K562 (cell line): ENCODE measurements around the gene RYR1. TPM values are rescaled to one million over a fixed set of nuclear protein-coding genes. Genes with fewer than 3 reads are reported as not detected.

ENCODE experiments used
- BACH1 ChIP-seq: fragments of 200-800 bp; sonication (Bioruptor generic); IDR thresholded peaks from 2 replicates; pipeline ENCODE4 v1.6.1; 2016; ENCODE audit warnings: missing genetic modification characterization, missing compliant biosample characterization
- CBFA2T2 ChIP-seq: fragments of 450-650 bp; conservative IDR thresholded peaks from 2 replicates; pipeline ENCODE4 v1.6.1; 2017; ENCODE audit warnings: mild to moderate bottlenecking
- DACH1 ChIP-seq: fragments of 450-650 bp; IDR thresholded peaks from 2 replicates; pipeline ENCODE4 v1.6.1; 2018; ENCODE audit not compliant: partially characterized antibody
- FOSL1 ChIP-seq: fragments of 200-800 bp; sonication (Bioruptor generic); conservative IDR thresholded peaks from 2 replicates; pipeline ENCODE4 v1.6.1; 2016; ENCODE audit warnings: missing genetic modification characterization, missing compliant biosample characterization
- GABPB1 ChIP-seq: sonication (generic); formaldehyde crosslinking; IDR thresholded peaks from 2 replicates; pipeline ENCODE4 v1.8.0; 2022; ENCODE audit warnings: mild to moderate bottlenecking, missing genetic modification reagents
- HDAC6 ChIP-seq: IDR thresholded peaks from 2 replicates; pipeline ENCODE4 v1.6.1; 2012; ENCODE audit warnings: low read depth, mild to moderate bottlenecking, control low read depth, inconsistent platforms, low read length, moderate library complexity
- HNRNPK ChIP-seq: fragments of 200-400 bp; formaldehyde crosslinking; IDR thresholded peaks from one replicate; pipeline ENCODE4 v1.6.1; 2018; ENCODE audit warnings: mild to moderate bottlenecking, low read depth, low read length; ENCODE audit not compliant: poor library complexity, severe bottlenecking
- HNRNPL ChIP-seq: fragments of 200-400 bp; formaldehyde crosslinking; IDR thresholded peaks from 2 replicates; pipeline ENCODE4 v1.6.1; 2017; ENCODE audit warnings: low read depth, mild to moderate bottlenecking, low read length
- LCOR ChIP-seq: sonication (generic); formaldehyde crosslinking; IDR thresholded peaks from 2 replicates; pipeline ENCODE4 v1.8.0; 2022; ENCODE audit warnings: mild to moderate bottlenecking, missing genetic modification reagents
- MTA3 ChIP-seq: fragments of 450-650 bp; formaldehyde crosslinking; IDR thresholded peaks from 2 replicates; pipeline ENCODE4 v1.6.1; 2017; ENCODE audit warnings: mild to moderate bottlenecking, borderline replicate concordance
- PHB2 ChIP-seq: fragments of 450-650 bp; IDR thresholded peaks from 2 replicates; pipeline ENCODE4 v1.6.1; 2017; ENCODE audit warnings: low read depth
- PHF8 ChIP-seq: fragments of 200-600 bp; sonication (generic); IDR thresholded peaks from 2 replicates; pipeline ENCODE4 v1.6.1; 2012; ENCODE audit warnings: mixed run types, mild to moderate bottlenecking, inconsistent platforms, low read length, moderate library complexity, borderline replicate concordance
- RFX1 ChIP-seq: fragments of 450-650 bp; IDR thresholded peaks from 2 replicates; pipeline ENCODE4 v1.6.1; 2016; ENCODE audit warnings: mild to moderate bottlenecking, moderate library complexity
- SIRT6 ChIP-seq: IDR thresholded peaks from one replicate; pipeline ENCODE4 v1.6.1; 2012; ENCODE audit warnings: low read depth, mild to moderate bottlenecking, control low read depth, inconsistent platforms, low read length, moderate library complexity
- SMAD4 ChIP-seq: fragments of 250-450 bp; sonication (Bioruptor Pico); conservative IDR thresholded peaks from 2 replicates; pipeline ENCODE4 v1.8.0; 2021; ENCODE audit warnings: inconsistent platforms, mild to moderate bottlenecking, moderate library complexity
- TCF3 ChIP-seq: sonication (generic); formaldehyde crosslinking; IDR thresholded peaks from 2 replicates; pipeline ENCODE4 v1.4.0; 2020; ENCODE audit warnings: mild to moderate bottlenecking, missing genetic modification reagents
- WHSC1 ChIP-seq: IDR thresholded peaks from one replicate; pipeline ENCODE4 v1.6.1; 2012; ENCODE audit warnings: low read length, control low read depth, inconsistent platforms
- ZC3H11A ChIP-seq: IDR thresholded peaks from 2 replicates; pipeline ENCODE4 v1.6.1; 2012; ENCODE audit warnings: low read depth, low read length, improper control_type of control experiment
- ZFP1 ChIP-seq: fragments of 450-650 bp; formaldehyde crosslinking; IDR thresholded peaks from 2 replicates; pipeline ENCODE4 v1.4.0; 2020; ENCODE audit warnings: mild to moderate bottlenecking, mixed read lengths
- ZNF165 ChIP-seq: fragments of 250-450 bp; sonication (Bioruptor Pico); IDR thresholded peaks from 2 replicates; pipeline ENCODE4 v1.4.0; 2020; ENCODE audit warnings: borderline replicate concordance
- polyA plus RNA-seq, 8 experiments: library from polyadenylated mRNA; depleted of rRNA in 4 of 8; stranded (reverse) in 5 of 8; unstranded in 3 of 8; fragments of >200 nt; fragmentation: Nextera tagmentation in 2 of 8; fragmentation: Illumina TruSeq in 1 of 8; extraction: Ambion mirVana in 2 of 8; extraction: Trizol in 1 of 8; gene quantifications; 2 replicates each; pipeline versions ENCODE4 v1.2.1 to v1.2.3, GENCODE V29; 2011 to 2014; ENCODE audit warnings: inconsistent platforms in 1 of 8, missing spikeins in 1 of 8
- total RNA-seq, 7 experiments: library from RNA; depleted of rRNA in 6 of 7; stranded (reverse); fragments of >200 nt in 6 of 7; fragmentation: Illumina TruSeq in 2 of 7; extraction: Trizol in 2 of 7; gene quantifications; 2 replicates each; pipeline versions ENCODE4 v1.2.1 to v1.2.3, GENCODE V29; 2011 to 2021; ENCODE audit warnings: low replicate concordance in 1 of 7
- TF ChIP-seq, protein P1 (sequence below): IDR thresholded peaks from 2 replicates; pipeline ENCODE4 v1.6.1; 2011; ENCODE audit warnings: borderline replicate concordance, low read depth, mild to moderate bottlenecking, moderate library complexity, low read length; ENCODE audit not compliant: insufficient read depth, poor library complexity, severe bottlenecking
- TF ChIP-seq, protein P2 (sequence below): fragments of 250-450 bp; sonication (Bioruptor Pico); IDR thresholded peaks from 2 replicates; pipeline ENCODE4 v1.4.0; 2020; ENCODE audit warnings: mild to moderate bottlenecking, moderate library complexity
- TF ChIP-seq, protein P3 (sequence below): fragments of 450-650 bp; IDR thresholded peaks from 2 replicates; pipeline ENCODE4 v1.6.1; 2016; ENCODE audit warnings: low read depth, mild to moderate bottlenecking, moderate library complexity

RYR1 gene
- total and polyA plus RNA-seq, 9 of the 15 experiments (the other 6 are each of a cell fraction or from before 2014, with no cell fraction given), result 0.11 to 7.4 (median 3.7) TPM

- TF ChIP-seq PHF8 (peak; percentile 88; the same call in 1 of the 2 replicates), DACH1 (peak; percentile 96), HNRNPL (no peak), WHSC1 (no peak), PHB2 (peak; percentile 83), LCOR (CRISPR knock-in tag) (peak; percentile 84; the same call in 1 of the 2 replicates), FOSL1 (tag) (peak; percentile 100), SMAD4 (CRISPR knock-in tag) (no peak; the same call in 1 of the 2 replicates), MTA3 (peak; percentile 82; the same call in 1 of the 2 replicates), HDAC6 (no peak), CBFA2T2 (peak; percentile 98), HNRNPK (no peak), GABPB1 (CRISPR knock-in tag) (peak; percentile 66; the same call in 1 of the 2 replicates), SIRT6 (no peak), RFX1 (no peak), ZFP1 (CRISPR knock-in tag) (no peak), ZC3H11A (no peak), BACH1 (tag) (peak; percentile 57; the same call in 1 of the 2 replicates), TCF3 (CRISPR knock-in tag) (peak; percentile 95), ZNF165 (CRISPR knock-in tag) (no peak)
- TF ChIP-seq, protein P1, sequence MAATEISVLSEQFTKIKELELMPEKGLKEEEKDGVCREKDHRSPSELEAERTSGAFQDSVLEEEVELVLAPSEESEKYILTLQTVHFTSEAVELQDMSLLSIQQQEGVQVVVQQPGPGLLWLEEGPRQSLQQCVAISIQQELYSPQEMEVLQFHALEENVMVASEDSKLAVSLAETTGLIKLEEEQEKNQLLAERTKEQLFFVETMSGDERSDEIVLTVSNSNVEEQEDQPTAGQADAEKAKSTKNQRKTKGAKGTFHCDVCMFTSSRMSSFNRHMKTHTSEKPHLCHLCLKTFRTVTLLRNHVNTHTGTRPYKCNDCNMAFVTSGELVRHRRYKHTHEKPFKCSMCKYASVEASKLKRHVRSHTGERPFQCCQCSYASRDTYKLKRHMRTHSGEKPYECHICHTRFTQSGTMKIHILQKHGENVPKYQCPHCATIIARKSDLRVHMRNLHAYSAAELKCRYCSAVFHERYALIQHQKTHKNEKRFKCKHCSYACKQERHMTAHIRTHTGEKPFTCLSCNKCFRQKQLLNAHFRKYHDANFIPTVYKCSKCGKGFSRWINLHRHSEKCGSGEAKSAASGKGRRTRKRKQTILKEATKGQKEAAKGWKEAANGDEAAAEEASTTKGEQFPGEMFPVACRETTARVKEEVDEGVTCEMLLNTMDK, result no peak
- TF ChIP-seq, protein P2, sequence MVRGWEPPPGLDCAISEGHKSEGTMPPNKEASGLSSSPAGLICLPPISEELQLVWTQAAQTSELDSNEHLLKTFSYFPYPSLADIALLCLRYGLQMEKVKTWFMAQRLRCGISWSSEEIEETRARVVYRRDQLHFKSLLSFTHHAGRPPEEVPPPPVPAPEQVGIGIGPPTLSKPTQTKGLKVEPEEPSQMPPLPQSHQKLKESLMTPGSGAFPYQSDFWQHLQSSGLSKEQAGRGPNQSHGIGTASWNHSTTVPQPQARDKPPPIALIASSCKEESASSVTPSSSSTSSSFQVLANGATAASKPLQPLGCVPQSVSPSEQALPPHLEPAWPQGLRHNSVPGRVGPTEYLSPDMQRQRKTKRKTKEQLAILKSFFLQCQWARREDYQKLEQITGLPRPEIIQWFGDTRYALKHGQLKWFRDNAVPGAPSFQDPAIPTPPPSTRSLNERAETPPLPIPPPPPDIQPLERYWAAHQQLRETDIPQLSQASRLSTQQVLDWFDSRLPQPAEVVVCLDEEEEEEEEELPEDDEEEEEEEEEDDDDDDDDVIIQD (CRISPR knock-in tag), result no peak
- TF ChIP-seq, protein P3, sequence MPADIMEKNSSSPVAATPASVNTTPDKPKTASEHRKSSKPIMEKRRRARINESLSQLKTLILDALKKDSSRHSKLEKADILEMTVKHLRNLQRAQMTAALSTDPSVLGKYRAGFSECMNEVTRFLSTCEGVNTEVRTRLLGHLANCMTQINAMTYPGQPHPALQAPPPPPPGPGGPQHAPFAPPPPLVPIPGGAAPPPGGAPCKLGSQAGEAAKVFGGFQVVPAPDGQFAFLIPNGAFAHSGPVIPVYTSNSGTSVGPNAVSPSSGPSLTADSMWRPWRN, result peak; percentile 78
These were observed 110.5 kb downstream of the RYR1 start (continued) for GRCh38 chr19:38543807-38544568.
